H9 (cell line): ENCODE data around the gene SCGB3A2. TPM values are rescaled to one million over a fixed set of nuclear protein-coding genes. Genes with fewer than 3 reads are reported as not detected.

ENCODE experiments used
- DNase-seq: peaks from one replicate; pipeline ENCODE4 v3.0.0-alpha.2; 2017
- H2AFZ ChIP-seq: one replicate; pipeline ENCODE4 v1.6.1; 2013; ENCODE audit warnings: mild to moderate bottlenecking, low read length, control low read depth, moderate library complexity
- H2AK5ac ChIP-seq: 2 replicates; pipeline ENCODE4 v1.6.1; 2013; ENCODE audit warnings: low read length, control low read depth, mixed read lengths; ENCODE audit not compliant: insufficient read length
- H2BK120ac ChIP-seq: one replicate; pipeline ENCODE4 v1.6.1; 2013; ENCODE audit warnings: low read depth, mild to moderate bottlenecking, low read length, control low read depth, inconsistent platforms; ENCODE audit not compliant: poor library complexity, severe bottlenecking
- H2BK12ac ChIP-seq: 2 replicates; pipeline ENCODE4 v1.6.1; 2013; ENCODE audit warnings: low read length, control low read depth, mixed read lengths, low read depth; ENCODE audit not compliant: insufficient read length
- H2BK15ac ChIP-seq: 2 replicates; pipeline ENCODE4 v1.6.1; 2013; ENCODE audit warnings: low read depth, low read length, control low read depth
- H2BK20ac ChIP-seq: one replicate; pipeline ENCODE4 v1.6.1; 2013; ENCODE audit warnings: low read depth, mild to moderate bottlenecking, low read length, control low read depth, inconsistent platforms; ENCODE audit not compliant: poor library complexity, severe bottlenecking
- H2BK5ac ChIP-seq: 2 replicates; pipeline ENCODE4 v1.6.1; 2013; ENCODE audit warnings: low read length, control low read depth, mixed read lengths; ENCODE audit not compliant: insufficient read length
- H3K14ac ChIP-seq: 2 replicates; pipeline ENCODE4 v1.6.1; 2013; ENCODE audit warnings: low read length, control low read depth; ENCODE audit not compliant: insufficient read depth
- H3K18ac ChIP-seq: 2 replicates; pipeline ENCODE4 v1.6.1; 2013; ENCODE audit warnings: low read depth, mild to moderate bottlenecking, mixed read lengths, low read length, control low read depth; ENCODE audit not compliant: insufficient read length
- H3K23ac ChIP-seq: 2 replicates; pipeline ENCODE4 v1.6.1; 2013; ENCODE audit warnings: low read length, control low read depth, mixed read lengths, low read depth; ENCODE audit not compliant: insufficient read length
- H3K23me2 ChIP-seq: 2 replicates; pipeline ENCODE4 v1.6.1; 2013; ENCODE audit warnings: low read depth, mild to moderate bottlenecking, mixed read lengths, low read length, control low read depth; ENCODE audit not compliant: insufficient read length, poor library complexity, severe bottlenecking
- H3K27ac ChIP-seq: 2 replicates; pipeline ENCODE4 v1.5.1; 2013; ENCODE audit warnings: low read length, control low read depth, mixed read lengths, low read depth; ENCODE audit not compliant: insufficient read length
- H3K27me3 ChIP-seq: 2 replicates; pipeline ENCODE4 v1.6.1; 2013; ENCODE audit warnings: low read length, control low read depth, inconsistent platforms; ENCODE audit not compliant: insufficient read depth
- H3K4ac ChIP-seq: 2 replicates; pipeline ENCODE4 v1.6.1; 2013; ENCODE audit warnings: low read depth, mild to moderate bottlenecking, control low read depth, inconsistent platforms, low read length, moderate library complexity
- H3K4me1 ChIP-seq: 2 replicates; pipeline ENCODE4 v1.6.1; 2013; ENCODE audit warnings: low read length, control low read depth, inconsistent platforms; ENCODE audit not compliant: insufficient read depth
- H3K4me2 ChIP-seq: 2 replicates; pipeline ENCODE4 v1.6.1; 2013; ENCODE audit warnings: low read length, control low read depth, mixed read lengths; ENCODE audit not compliant: insufficient read length, insufficient read depth
- H3K56ac ChIP-seq: 2 replicates; pipeline ENCODE4 v1.6.1; 2013; ENCODE audit warnings: low read depth, mild to moderate bottlenecking, mixed read lengths, low read length, control low read depth; ENCODE audit not compliant: insufficient read length
- H3K79me1 ChIP-seq: 2 replicates; pipeline ENCODE4 v1.6.1; 2013; ENCODE audit warnings: low read depth, mild to moderate bottlenecking, moderate library complexity, low read length, control low read depth, inconsistent platforms; ENCODE audit not compliant: insufficient read depth, poor library complexity, severe bottlenecking
- H3K79me2 ChIP-seq: 2 replicates; pipeline ENCODE4 v1.6.1; 2013; ENCODE audit warnings: low read length, control low read depth, inconsistent platforms; ENCODE audit not compliant: insufficient read depth
- H3K9ac ChIP-seq: 2 replicates; pipeline ENCODE4 v1.6.1; 2013; ENCODE audit warnings: low read length, control low read depth, mixed read lengths; ENCODE audit not compliant: insufficient read length; ENCODE audit errors: extremely low read depth
- H3K9me3 ChIP-seq: one replicate; pipeline ENCODE4 v1.6.1; 2013; ENCODE audit warnings: low read depth, low read length, inconsistent platforms; ENCODE audit not compliant: control insufficient read depth
- H3T11ph ChIP-seq: one replicate; pipeline ENCODE4 v1.6.1; 2013; ENCODE audit warnings: mild to moderate bottlenecking, low read length, control low read depth, inconsistent platforms
- H4K20me1 ChIP-seq: one replicate; pipeline ENCODE4 v1.6.1; 2013; ENCODE audit not compliant: control insufficient read depth, insufficient read length, insufficient read depth
- H4K5ac ChIP-seq: 2 replicates; pipeline ENCODE4 v1.6.1; 2013; ENCODE audit warnings: low read depth, mild to moderate bottlenecking, mixed read lengths, low read length, control low read depth; ENCODE audit not compliant: insufficient read length
- H4K8ac ChIP-seq: replicated peaks from 2 replicates; pipeline ENCODE4 v1.6.1; 2013; ENCODE audit warnings: low read length, control low read depth, mixed read lengths, low read depth; ENCODE audit not compliant: insufficient read length
- H4K91ac ChIP-seq: 2 replicates; pipeline ENCODE4 v1.6.1; 2013; ENCODE audit warnings: low read depth, mild to moderate bottlenecking, moderate library complexity, mixed read lengths, low read length, control low read depth; ENCODE audit not compliant: insufficient read length
- H3K27ac Mint-ChIP-seq, 3 experiments: 2 replicates in 2 of 3; 3 replicates in 1 of 3; pipeline ENCODE4 v1.8.0; 2020 to 2021; ENCODE audit warnings: mixed read lengths in 3 of 3, mild to moderate bottlenecking in 1 of 3, moderate library complexity in 1 of 3
- H3K27me3 Mint-ChIP-seq: 2 replicates; pipeline ENCODE4 v1.8.0; 2021; ENCODE audit warnings: low read depth, mild to moderate bottlenecking, moderate library complexity, mixed read lengths
- H3K36me3 Mint-ChIP-seq, 3 experiments: 2 replicates in 2 of 3; 3 replicates in 1 of 3; pipeline ENCODE4 v1.8.0; 2020 to 2021; ENCODE audit warnings: low read depth in 3 of 3, mixed read lengths in 3 of 3; ENCODE audit not compliant: insufficient read depth in 1 of 3
- H3K4me1 Mint-ChIP-seq, 2 experiments: 2 replicates each; pipeline ENCODE4 v1.8.0; 2020; ENCODE audit warnings: mixed read lengths in 2 of 2
- H3K4me3 Mint-ChIP-seq, 2 experiments: 2 replicates in 1 of 2; 3 replicates in 1 of 2; pipeline ENCODE4 v1.8.0; 2020 to 2021; ENCODE audit warnings: mild to moderate bottlenecking in 2 of 2, mixed read lengths in 2 of 2, moderate library complexity in 1 of 2
- H3K9me3 Mint-ChIP-seq, 2 experiments: 2 replicates in 1 of 2; 3 replicates in 1 of 2; pipeline ENCODE4 v1.8.0; 2020; ENCODE audit warnings: mild to moderate bottlenecking in 2 of 2, mixed read lengths in 2 of 2, moderate library complexity in 1 of 2
- CTCF ChIP-seq: fragments of 200-600 bp; sonication (generic); conservative IDR thresholded peaks from 3 replicates; pipeline ENCODE4 v1.8.0; 2021; ENCODE audit warnings: antibody characterized with exemption, mild to moderate bottlenecking
- WGBS: extraction: QIAGEN DNeasy Blood & Tissue Kit; methylation state at CpG from one replicate; pipeline ENCODE4 v1.1.7; 2013; ENCODE audit warnings: missing lambda C conversion rate, low lambda C conversion rate, mixed read lengths; ENCODE audit not compliant: insufficient read length; ENCODE audit errors: extremely low coverage; 5-methylcytosine and 5-hydroxymethylcytosine counted together
- long read RNA-seq: library from polyadenylated mRNA; unstranded; transcript quantifications from one replicate; pipeline ENCODE4 v2.0.0, GENCODE V29; 2020
- total RNA-seq: library from RNA; stranded (reverse); gene quantifications from 2 replicates; pipeline ENCODE4 v1.2.1, GENCODE V29; 2021

Gene SCGB3A2
- total RNA-seq = 62.5 and 66.0 TPM in 2 replicates
- long read RNA-seq, partial matches to known transcripts = 6 of 39 reads
- long read RNA-seq, other reads (novel, unspliced or antisense) = 29 of 39 reads

- Mint-ChIP-seq H3K27me3 (peaks cover 1% of the 10 kb centered on the region; the same call in 1 of the 2 replicates), H3K27ac (peak within 1 kb of the TSS in 1 of 3 experiments; percentile 82; a peak in 2 of 7 replicates), H3K4me3 (no peak within 1 kb of the TSS), H3K36me3 (peaks cover 2 to 51% (median 7%) of the 10 kb centered on the region in 3 experiments; a peak in 5 of 7 replicates), H3K9me3 (peaks cover 0 to under 1% of the 10 kb centered on the region in 2 experiments; a peak in 1 of 5 replicates), H3K4me1 (peaks cover 32 to 61% of the 10 kb centered on the region in 2 experiments)
- Histone ChIP-seq H4K20me1 (no peaks in the 10 kb centered on the region), H3K79me1 (peaks cover 3% of the 10 kb centered on the region), H2BK120ac (no peak within 1 kb of the TSS), H3K23me2 (no peaks in the 10 kb centered on the region), H3T11ph (no peak within 1 kb of the TSS), H3K4me2 (no peak within 1 kb of the TSS), H3K79me2 (peaks cover 5% of the 10 kb centered on the region; the same call in 1 of the 2 replicates), H3K23ac (no peak within 1 kb of the TSS), H2BK12ac (no peak within 1 kb of the TSS), H3K18ac (no peak within 1 kb of the TSS), H2BK5ac (no peak within 1 kb of the TSS), H4K5ac (no peak within 1 kb of the TSS), H4K8ac (no peak within 1 kb of the TSS), H3K4ac (no peak within 1 kb of the TSS), H2BK20ac (no peak within 1 kb of the TSS), H3K14ac (no peak within 1 kb of the TSS), H3K9me3 (no peaks in the 10 kb centered on the region), H3K56ac (no peak within 1 kb of the TSS), H2BK15ac (no peak within 1 kb of the TSS), H2AK5ac (no peak within 1 kb of the TSS), H3K27ac (no peak within 1 kb of the TSS), H3K9ac (no peak within 1 kb of the TSS), H4K91ac (no peak within 1 kb of the TSS), H3K27me3 (no peaks in the 10 kb centered on the region), H2AFZ (no peak within 1 kb of the TSS), H3K4me1 (peaks cover 20% of the 10 kb centered on the region)
- WGBS = no CpG with 5 or more reads among the region's 2 CpGs
- no peak for DNase-seq
- no peak for TF ChIP-seq CTCF
Measured at GRCh38 chr5:147878066-147878759, at the start of gene SCGB3A2. Gene SCGB3A2 (plus strand): TSS chr5:147878711. CDS start chr5:147878804, 93 bp downstream.
